Body of pancreas (tissue), 4 donors: ENCODE measurements around the gene NCOA1.

ENCODE experiments used
- POLR2A ChIP-seq, 3 donors: fragments of 450-650 bp; IDR thresholded peaks; one replicate each; pipeline ENCODE4 v1.6.1; 2016; ENCODE audit warnings: antibody characterized with exemption in 3 of 3, mild to moderate bottlenecking in 2 of 3
- TF ChIP-seq, protein P1 (sequence below), 7 experiments: fragments of 450-650 bp in 4 of 7; fragments of 200-600 bp in 3 of 7; sonication (generic) in 3 of 7; IDR thresholded peaks; one replicate each; pipeline ENCODE4 v1.5.1; 2016 to 2019; ENCODE audit warnings: antibody characterized with exemption in 7 of 7

GRCh38 chr2:24818721-24819167 is 327.7 kb downstream of the NCOA1 start:
- TF ChIP-seq, protein P1, sequence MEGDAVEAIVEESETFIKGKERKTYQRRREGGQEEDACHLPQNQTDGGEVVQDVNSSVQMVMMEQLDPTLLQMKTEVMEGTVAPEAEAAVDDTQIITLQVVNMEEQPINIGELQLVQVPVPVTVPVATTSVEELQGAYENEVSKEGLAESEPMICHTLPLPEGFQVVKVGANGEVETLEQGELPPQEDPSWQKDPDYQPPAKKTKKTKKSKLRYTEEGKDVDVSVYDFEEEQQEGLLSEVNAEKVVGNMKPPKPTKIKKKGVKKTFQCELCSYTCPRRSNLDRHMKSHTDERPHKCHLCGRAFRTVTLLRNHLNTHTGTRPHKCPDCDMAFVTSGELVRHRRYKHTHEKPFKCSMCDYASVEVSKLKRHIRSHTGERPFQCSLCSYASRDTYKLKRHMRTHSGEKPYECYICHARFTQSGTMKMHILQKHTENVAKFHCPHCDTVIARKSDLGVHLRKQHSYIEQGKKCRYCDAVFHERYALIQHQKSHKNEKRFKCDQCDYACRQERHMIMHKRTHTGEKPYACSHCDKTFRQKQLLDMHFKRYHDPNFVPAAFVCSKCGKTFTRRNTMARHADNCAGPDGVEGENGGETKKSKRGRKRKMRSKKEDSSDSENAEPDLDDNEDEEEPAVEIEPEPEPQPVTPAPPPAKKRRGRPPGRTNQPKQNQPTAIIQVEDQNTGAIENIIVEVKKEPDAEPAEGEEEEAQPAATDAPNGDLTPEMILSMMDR (IDR thresholded peaks at IDR 0.05): no peak
- TF ChIP-seq POLR2A (IDR thresholded peaks at IDR 0.05): no peak
